GM12874 (cell line): ENCODE measurements around the gene C1orf167.

Experiments used
- CTCF ChIP-seq: IDR thresholded peaks from 2 replicates; pipeline ENCODE4 v1.5.1; 2011; ENCODE audit warnings: low read depth, mild to moderate bottlenecking, control low read depth, low read length, moderate library complexity; ENCODE audit not compliant: insufficient read depth

Gene C1orf167

GRCh38 chr1:11768821-11769220 lies 6.8 kb downstream of the C1orf167 start:
- no peak for TF ChIP-seq CTCF

- TF ChIP-seq CTCF: no peak
These were observed 7.3 kb downstream of the C1orf167 start for GRCh38 chr1:11769274-11769673.

- no peak for TF ChIP-seq CTCF
These were observed 8.0 kb downstream of the C1orf167 start for GRCh38 chr1:11770011-11770410.

- no peak for TF ChIP-seq CTCF
These were observed 9.6 kb downstream of the C1orf167 start for GRCh38 chr1:11771481-11772043.

GRCh38 chr1:11772458-11772857 lies 10.5 kb downstream of the C1orf167 start:
- no peak for TF ChIP-seq CTCF

GRCh38 chr1:11774753-11775152 lies 12.8 kb downstream of the C1orf167 start:
- TF ChIP-seq CTCF: no peak

GRCh38 chr1:11777658-11778322 lies 15.8 kb downstream of the C1orf167 start:
- TF ChIP-seq CTCF: no peak
